ENCODE results near the gene NEK7.

The NEK7 gene

DNA sequence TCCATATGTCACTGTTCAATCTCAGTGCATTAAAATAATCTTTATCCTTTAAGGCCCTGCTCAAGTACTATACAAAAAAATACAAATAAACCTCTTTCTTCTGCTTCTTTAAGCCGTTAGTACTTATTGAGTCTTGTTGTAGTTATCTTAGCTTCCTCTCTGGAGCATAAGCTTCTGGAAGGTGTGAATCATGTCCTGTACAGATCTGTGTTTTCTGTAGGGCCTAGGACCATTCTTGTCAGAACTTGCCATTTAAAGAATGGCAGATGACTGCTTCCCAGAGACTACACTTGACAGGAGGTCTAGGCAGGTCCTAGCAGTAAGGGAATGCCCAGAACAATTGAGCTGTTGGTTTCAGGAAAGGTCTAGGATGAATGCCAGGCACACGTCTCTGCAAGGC, 12.9 kb downstream of the NEK7 start:
- no peak overlapping the region for H3K4me3 Mint-ChIP-seq
- peaks cover 2% of the 10 kb centered on the region for H3K36me3 Mint-ChIP-seq
- H3K27me3 Mint-ChIP-seq: no peaks in the 10 kb centered on the region
- H3K4me1 Mint-ChIP-seq: peaks cover 58% of the 10 kb centered on the region
- DNase-seq (ENCODE audit: low spot score in 2 of 2): no peak
- no peaks in the 10 kb centered on the region for H3K9me3 Mint-ChIP-seq
- no peak for ATAC-seq (ENCODE audit: low read depth)
- peak overlapping the region; percentile 3 for H3K27ac Mint-ChIP-seq

DNA sequence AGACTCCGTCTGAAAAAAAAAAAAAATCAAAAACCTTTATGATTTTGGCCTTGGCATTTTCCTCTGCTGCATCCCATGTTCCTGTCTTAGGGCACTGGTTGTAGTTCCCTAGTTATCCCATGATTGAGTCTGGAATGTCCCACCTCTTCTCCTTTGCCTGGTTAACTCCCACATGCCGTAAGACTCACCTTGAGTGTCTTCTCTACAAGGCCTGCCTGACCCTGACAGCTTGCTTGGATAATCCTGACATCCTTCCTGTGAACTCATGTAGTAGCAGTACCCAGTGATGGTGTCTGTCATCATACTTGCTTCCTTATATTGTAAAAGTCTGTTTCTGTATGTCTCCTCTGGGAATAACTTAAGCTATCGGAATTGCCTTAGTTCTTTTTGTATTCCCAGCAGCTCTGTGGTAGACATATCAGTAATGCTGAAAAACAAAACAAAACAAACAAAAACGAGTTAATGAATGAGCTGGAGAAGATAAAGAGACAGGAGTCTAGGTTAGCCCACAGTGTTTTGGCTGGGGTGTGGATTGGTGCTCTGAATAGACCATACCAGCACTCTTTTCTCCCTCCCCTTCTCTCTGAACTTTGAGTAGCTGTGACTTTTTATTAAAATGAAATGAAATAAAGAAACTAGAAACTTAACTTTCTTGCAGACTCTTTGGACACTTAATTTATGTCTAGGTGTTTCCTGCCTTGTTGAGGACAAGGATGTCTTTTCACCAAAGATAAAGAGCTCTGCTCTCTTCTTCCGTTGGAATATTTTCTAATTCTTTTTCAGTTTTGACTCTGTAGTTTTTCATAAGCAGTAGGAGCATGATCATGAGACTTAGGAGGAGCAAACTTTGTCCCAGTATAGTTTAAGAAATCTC, 15.1 kb downstream of the NEK7 start:
- no peaks in the 10 kb centered on the region for H3K27me3 Mint-ChIP-seq
- H3K4me3 Mint-ChIP-seq: no peak overlapping the region
- no peaks in the 10 kb centered on the region for H3K9me3 Mint-ChIP-seq
- peaks cover 62% of the 10 kb centered on the region for H3K4me1 Mint-ChIP-seq
- peaks cover 2% of the 10 kb centered on the region for H3K36me3 Mint-ChIP-seq
- peak overlapping the region; percentile 29 for H3K27ac Mint-ChIP-seq
- ATAC-seq (ENCODE audit: low read depth) (no peak), DNase-seq (ENCODE audit: low spot score in 2 of 2) (no peak)

DNA sequence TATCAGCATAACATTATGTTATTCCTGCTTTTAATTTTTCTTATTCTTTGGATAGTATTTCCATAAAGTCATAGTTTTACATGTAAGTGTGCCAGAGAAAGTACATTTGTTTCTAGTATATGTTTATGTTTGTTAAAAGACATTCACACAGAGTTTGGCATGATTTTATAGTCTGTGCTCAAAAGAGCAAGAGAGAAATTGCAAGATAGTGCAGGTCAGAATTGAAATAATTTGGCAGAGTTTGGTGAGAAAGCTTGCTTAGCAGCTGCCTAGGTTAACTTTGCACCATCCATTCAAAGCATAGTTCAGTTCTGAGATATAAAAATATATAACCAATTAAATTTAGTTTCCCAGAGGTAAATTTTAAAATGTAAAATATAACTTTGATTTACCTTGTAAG, 17.0 kb downstream of the NEK7 start:
- DNase-seq (ENCODE audit: low spot score in 2 of 2) (no peak), ATAC-seq (ENCODE audit: low read depth) (peak; percentile 17)

DNA sequence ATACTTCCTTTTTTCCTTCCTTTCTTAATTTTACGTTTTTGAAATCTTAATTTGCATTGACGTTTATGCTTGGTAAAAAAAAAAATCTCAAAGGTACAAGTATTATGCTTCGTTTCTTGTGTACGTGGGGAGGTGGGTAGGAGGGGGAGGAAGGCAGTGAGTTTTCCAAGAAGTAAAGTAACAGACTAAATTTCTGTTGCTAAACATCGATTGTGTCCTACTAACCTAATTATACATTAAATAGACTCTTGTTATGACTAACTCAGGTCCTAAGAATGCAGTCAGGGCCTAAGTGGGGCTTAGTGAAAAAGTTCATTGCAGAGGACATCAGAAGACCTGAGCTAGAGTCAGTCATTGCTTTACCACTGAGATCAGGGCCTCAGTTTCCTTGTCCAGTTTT, 17.5 kb downstream of the NEK7 start:
- Mint-ChIP-seq H3K36me3 (peaks cover 2% of the 10 kb centered on the region), H3K27ac (peak overlapping the region; percentile 82), H3K4me3 (peak overlapping the region; percentile 43), H3K27me3 (no peaks in the 10 kb centered on the region), H3K4me1 (peaks cover 54% of the 10 kb centered on the region), H3K9me3 (no peaks in the 10 kb centered on the region)
- DNase-seq (ENCODE audit: low spot score in 2 of 2) (no peak), ATAC-seq (ENCODE audit: low read depth) (peak; percentile 80)

More for the DNA sequence above, 17.0 kb downstream of the NEK7 start:
- no peaks in the 10 kb centered on the region for H3K9me3 Mint-ChIP-seq
- peaks cover 53% of the 10 kb centered on the region for H3K4me1 Mint-ChIP-seq
- peak overlapping the region; percentile 82 for H3K27ac Mint-ChIP-seq
- H3K36me3 Mint-ChIP-seq: peaks cover 2% of the 10 kb centered on the region
- H3K4me3 Mint-ChIP-seq: no peak overlapping the region
- H3K27me3 Mint-ChIP-seq: no peaks in the 10 kb centered on the region

DNA sequence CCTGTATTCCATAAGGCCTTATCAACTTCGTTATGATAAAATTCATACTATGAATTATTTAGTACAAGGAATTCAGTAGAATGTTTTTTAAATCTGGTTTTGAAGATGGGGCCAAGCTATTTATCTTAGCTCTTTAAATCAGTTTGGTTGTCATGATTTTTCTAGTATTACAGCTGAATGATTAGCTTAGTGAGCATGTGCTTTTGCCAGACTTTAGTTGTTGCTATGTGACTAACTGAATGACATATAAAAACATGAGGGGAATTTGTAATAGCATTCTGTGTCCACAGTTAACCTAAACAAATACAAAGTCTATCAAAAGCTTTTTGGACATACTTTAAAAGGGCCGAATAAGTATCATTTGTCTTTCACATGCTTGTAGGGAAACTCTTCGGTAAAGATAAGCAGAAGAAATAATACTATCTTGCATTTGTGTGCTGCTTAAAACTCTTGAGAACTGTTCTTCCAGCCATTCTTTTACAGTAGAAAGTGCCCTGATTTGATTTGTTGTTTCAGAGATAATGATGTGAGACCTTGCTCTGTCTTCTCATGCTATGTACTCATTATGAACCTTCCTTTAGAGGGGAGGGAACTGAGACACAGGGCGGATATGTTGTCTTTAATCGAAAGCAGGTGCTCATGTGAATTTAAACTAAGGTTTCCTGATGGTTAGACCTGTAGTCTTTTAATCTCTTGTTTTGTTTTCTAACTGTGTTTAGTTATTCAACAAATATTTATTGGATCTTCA, 18.8 kb downstream of the NEK7 start:
- Mint-ChIP-seq H3K4me3 (no peak overlapping the region), H3K27me3 (no peaks in the 10 kb centered on the region), H3K36me3 (peaks cover 2% of the 10 kb centered on the region), H3K4me1 (peaks cover 54% of the 10 kb centered on the region), H3K9me3 (no peaks in the 10 kb centered on the region), H3K27ac (peak overlapping the region; percentile 18)
- DNase-seq (ENCODE audit: low spot score in 2 of 2) (no peak), ATAC-seq (ENCODE audit: low read depth) (peak; percentile 69)

DNA sequence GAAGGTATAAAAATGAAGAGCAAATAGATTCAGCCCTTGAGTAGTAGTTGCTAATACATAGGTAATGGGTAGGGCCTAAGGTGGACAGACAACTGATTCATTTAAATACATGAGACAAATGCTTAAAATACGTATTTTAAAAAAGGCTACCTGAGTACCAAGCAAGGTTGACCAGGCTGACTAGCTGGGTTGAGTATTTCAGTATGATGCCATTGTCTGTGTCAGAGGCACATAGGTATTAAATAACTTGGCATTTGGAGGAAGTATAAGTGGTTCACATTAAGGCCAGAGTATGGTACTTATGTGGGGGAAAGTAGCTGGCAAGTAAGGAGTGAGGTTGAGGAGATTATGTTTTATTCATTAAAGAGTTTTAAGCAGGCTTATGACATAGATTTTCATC, 19.4 kb downstream of the NEK7 start:
- Mint-ChIP-seq H3K4me1 (peaks cover 55% of the 10 kb centered on the region), H3K4me3 (no peak overlapping the region), H3K36me3 (peaks cover 2% of the 10 kb centered on the region), H3K27me3 (no peaks in the 10 kb centered on the region), H3K27ac (peak overlapping the region; percentile 18), H3K9me3 (no peaks in the 10 kb centered on the region)
- no peak for ATAC-seq (ENCODE audit: low read depth)
- DNase-seq (ENCODE audit: low spot score in 2 of 2): no peak

DNA sequence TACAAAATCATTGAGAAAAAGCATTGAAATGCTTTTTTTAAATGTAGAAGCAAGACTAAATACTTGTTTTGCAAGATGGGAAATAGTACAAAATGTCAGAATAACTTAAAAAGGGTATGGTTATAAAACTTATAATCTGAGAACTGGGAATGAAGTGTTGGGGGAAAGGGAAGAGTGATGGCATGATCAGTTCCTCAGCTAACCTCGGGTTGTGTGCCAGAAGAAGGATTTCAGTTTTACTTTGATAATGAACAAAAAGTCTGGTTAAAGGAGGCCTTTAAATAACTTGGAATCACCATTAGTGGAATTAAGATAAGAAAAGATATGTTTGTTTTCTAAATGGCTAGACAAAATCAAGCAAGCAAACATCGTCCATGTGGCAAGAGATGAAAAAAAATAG, 20.7 kb downstream of the NEK7 start:
- H3K27me3 Mint-ChIP-seq: no peaks in the 10 kb centered on the region
- DNase-seq (ENCODE audit: low spot score in 2 of 2) (no peak), ATAC-seq (ENCODE audit: low read depth) (no peak)
- H3K4me3 Mint-ChIP-seq: no peak overlapping the region
- peaks cover 53% of the 10 kb centered on the region for H3K4me1 Mint-ChIP-seq
- no peaks in the 10 kb centered on the region for H3K9me3 Mint-ChIP-seq
- H3K27ac Mint-ChIP-seq: peak overlapping the region; percentile 12
- H3K36me3 Mint-ChIP-seq: peaks cover 2% of the 10 kb centered on the region

DNA sequence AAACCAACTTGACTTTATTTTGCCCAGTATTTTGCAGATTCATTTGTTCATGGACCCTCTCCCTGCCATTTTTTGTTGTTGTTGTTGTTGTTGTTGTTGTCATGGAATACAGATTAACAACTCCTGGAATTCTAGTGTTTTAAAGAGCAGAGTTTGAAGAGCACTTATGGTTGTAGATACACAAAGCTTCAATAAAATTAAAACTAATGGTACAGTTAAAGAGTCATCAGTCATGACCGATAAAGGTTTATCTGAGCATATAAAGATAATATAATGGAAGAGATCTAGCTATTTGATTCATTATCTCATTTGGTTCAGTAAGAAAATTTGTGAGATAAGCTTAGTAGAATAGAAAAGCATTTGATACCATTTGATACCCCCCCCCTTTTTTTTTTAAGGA, 21.8 kb downstream of the NEK7 start:
- H3K4me3 Mint-ChIP-seq: no peak overlapping the region
- H3K27ac Mint-ChIP-seq: no peak overlapping the region
- ATAC-seq (ENCODE audit: low read depth): no peak
- peaks cover 49% of the 10 kb centered on the region for H3K4me1 Mint-ChIP-seq
- H3K9me3 Mint-ChIP-seq: no peaks in the 10 kb centered on the region
- no peaks in the 10 kb centered on the region for H3K27me3 Mint-ChIP-seq
- peaks cover 2% of the 10 kb centered on the region for H3K36me3 Mint-ChIP-seq
- DNase-seq (ENCODE audit: low spot score in 2 of 2): no peak

DNA sequence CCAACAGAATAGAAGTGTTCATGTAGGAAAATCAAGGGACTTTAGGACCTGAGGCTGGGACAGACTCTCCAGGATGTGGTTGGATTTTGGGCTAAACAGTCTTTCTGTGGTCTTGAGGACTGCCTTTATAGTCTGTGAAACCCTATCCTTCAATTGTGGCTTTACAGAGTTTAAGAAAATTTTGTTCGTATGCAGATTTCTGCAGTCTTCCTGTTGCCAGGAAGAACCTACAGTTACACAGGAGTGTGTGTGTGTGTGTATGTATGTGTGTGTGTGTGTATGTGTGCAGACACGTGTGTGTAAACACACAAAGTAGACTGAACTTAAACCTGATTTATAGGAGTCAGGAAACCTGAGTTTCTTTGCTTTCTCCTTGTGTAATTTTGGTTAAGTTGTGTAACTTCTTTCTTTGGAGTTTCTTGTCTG, 22.8 kb downstream of the NEK7 start:
- DNase-seq (ENCODE audit: low spot score in 2 of 2) (no peak), ATAC-seq (ENCODE audit: low read depth) (no peak)
- Mint-ChIP-seq H3K36me3 (peaks cover 2% of the 10 kb centered on the region), H3K4me1 (peaks cover 42% of the 10 kb centered on the region), H3K27me3 (no peaks in the 10 kb centered on the region), H3K27ac (no peak overlapping the region), H3K4me3 (no peak overlapping the region), H3K9me3 (no peaks in the 10 kb centered on the region)

DNA sequence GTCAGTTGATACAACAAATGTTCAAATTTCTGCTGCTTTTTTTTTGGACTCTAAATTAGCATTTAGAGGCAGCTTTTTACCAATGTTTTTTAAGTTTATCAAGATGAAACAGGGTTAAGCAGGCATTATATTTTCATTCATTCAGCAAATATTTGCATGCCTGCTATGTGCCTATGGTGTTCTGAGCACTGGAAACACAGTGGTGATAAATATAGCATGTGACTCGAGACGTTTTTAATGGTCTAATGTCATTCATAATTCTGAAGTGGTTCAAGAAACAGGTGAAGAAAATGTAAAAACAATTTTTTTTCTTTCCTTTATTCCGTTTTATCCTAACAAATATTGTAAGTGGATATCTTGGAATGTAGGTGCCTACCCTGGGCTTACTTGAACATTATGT, 26.8 kb downstream of the NEK7 start:
- H3K27me3 Mint-ChIP-seq: no peaks in the 10 kb centered on the region
- DNase-seq (ENCODE audit: low spot score in 2 of 2): no peak
- H3K27ac Mint-ChIP-seq: no peak overlapping the region

DNA sequence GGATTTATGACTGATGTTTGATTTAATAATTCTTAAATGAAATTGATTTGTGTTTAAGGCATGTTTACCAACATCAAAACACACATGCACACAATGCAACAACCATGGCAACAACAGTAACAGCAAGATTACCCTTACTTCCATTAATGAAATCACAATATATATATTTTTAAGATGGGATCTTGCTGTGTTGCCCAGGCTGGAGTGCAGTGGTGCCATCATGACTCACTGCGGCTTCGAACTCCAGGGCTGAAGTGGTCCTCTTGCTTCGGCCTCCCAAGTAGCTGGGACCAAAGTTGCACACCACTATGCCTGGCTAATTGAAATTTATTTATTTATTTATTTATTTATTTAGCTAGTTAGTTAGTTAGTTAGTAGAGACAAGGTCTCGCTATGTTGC, 27.7 kb downstream of the NEK7 start:
- Mint-ChIP-seq H3K4me1 (peaks cover 31% of the 10 kb centered on the region), H3K4me3 (no peak overlapping the region), H3K9me3 (no peaks in the 10 kb centered on the region), H3K27ac (no peak overlapping the region), H3K36me3 (no peaks in the 10 kb centered on the region), H3K27me3 (no peaks in the 10 kb centered on the region)
- ATAC-seq (ENCODE audit: low read depth) (no peak), DNase-seq (ENCODE audit: low spot score in 2 of 2) (no peak)

More for the DNA sequence above, 26.8 kb downstream of the NEK7 start:
- H3K9me3 Mint-ChIP-seq: no peaks in the 10 kb centered on the region
- no peaks in the 10 kb centered on the region for H3K36me3 Mint-ChIP-seq
- H3K4me3 Mint-ChIP-seq: no peak overlapping the region
- ATAC-seq (ENCODE audit: low read depth): no peak
- peaks cover 35% of the 10 kb centered on the region for H3K4me1 Mint-ChIP-seq

DNA sequence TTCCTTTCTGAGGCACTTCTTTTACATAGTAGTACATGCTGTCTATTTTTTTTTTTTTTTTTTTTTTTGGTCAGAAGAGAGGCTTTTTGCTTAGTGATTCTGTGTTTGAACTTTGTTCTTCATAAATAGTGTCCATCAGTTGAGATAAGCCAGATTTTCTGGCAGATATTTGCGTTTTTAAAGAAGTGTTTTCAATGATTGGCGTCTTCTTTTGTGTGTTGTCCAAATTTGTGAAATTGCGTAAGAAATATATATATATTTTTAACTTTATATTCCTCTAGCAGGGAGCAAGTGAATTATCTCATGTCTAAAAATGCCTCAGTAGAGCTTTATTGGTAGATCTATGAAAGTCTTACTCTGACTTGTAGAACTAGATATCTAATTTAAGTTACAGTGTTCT, 28.3 kb downstream of the NEK7 start:
- Mint-ChIP-seq H3K4me1 (peaks cover 27% of the 10 kb centered on the region), H3K27ac (no peak overlapping the region), H3K27me3 (no peaks in the 10 kb centered on the region), H3K4me3 (no peak overlapping the region), H3K36me3 (no peaks in the 10 kb centered on the region), H3K9me3 (no peaks in the 10 kb centered on the region)
- DNase-seq (ENCODE audit: low spot score in 2 of 2) (no peak), ATAC-seq (ENCODE audit: low read depth) (no peak)

DNA sequence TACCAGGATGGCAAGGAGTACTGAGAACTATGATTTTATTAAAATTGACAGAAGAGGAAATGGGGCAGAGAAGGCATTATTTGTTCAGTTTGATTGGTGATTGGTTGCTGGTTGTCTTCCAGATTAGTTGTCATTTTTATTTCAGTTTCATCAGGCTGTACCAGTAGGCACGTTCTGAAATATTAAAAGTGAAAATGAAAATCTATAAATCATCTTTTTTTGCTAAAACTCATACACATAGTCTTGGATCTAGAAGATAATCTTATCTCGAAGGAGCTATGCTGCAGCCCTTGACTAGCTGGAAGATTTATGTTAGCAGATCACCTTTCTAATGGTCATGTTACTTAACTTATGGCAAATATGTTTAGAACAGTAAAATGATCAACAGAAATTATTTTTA, 29.0 kb downstream of the NEK7 start:
- H3K27ac Mint-ChIP-seq: no peak overlapping the region
- no peaks in the 10 kb centered on the region for H3K27me3 Mint-ChIP-seq
- H3K4me1 Mint-ChIP-seq: peaks cover 25% of the 10 kb centered on the region
- peak; percentile 38 for ATAC-seq (ENCODE audit: low read depth)
- H3K9me3 Mint-ChIP-seq: no peaks in the 10 kb centered on the region
- no peak overlapping the region for H3K4me3 Mint-ChIP-seq
- no peaks in the 10 kb centered on the region for H3K36me3 Mint-ChIP-seq
- DNase-seq (ENCODE audit: low spot score in 2 of 2): no peak

DNA sequence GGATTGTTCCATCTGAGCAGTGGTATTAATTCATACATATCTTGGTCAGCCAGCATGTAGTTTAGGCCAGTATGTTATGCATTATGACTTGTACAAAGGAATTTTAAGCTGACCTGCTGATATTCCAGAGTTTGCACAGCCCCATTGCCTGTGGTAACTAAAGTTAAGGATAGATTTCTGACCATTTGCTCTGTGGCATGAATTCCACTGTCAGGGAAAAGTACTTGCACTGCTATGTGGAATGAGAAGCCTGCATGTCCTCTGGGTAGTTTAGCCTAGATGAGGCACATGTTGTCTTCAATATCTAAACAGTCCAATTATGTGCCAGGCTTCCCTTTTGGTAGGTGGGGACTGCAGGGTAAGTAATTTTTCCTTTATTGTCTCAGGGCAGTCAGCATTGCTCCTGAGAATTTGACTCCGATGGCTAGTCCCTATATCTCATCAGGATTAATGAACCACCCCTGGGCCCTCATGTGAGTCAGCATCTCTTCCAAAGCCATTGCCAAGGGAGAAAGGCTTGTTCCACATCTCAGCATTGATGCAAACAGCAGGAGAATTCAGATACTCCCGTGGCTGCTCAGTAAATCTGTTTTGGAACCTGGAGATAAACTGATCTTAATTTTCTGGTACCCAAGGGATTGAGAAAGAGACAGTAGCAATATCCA, 30.2 kb downstream of the NEK7 start:
- Mint-ChIP-seq H3K4me3 (no peak overlapping the region), H3K27me3 (no peaks in the 10 kb centered on the region), H3K27ac (no peak overlapping the region), H3K9me3 (no peaks in the 10 kb centered on the region), H3K36me3 (no peaks in the 10 kb centered on the region), H3K4me1 (peaks cover 28% of the 10 kb centered on the region)
- DNase-seq (ENCODE audit: low spot score in 2 of 2) (no peak), ATAC-seq (ENCODE audit: low read depth) (no peak)
